Loucy (cell line): ENCODE data around the gene DLG2.

Source experiments
- CTCF ChIP-seq: fragments of 200-600 bp; sonication (generic); conservative IDR thresholded peaks from 2 replicates; pipeline ENCODE4 v1.5.1; 2014; ENCODE audit warnings: mild to moderate bottlenecking, antibody characterized with exemption, low read length
- EZH2phosphoT487 ChIP-seq: fragments of 200-600 bp; IDR thresholded peaks from 2 replicates; pipeline ENCODE4 v1.6.1; 2018; ENCODE audit warnings: antibody characterized with exemption, mild to moderate bottlenecking, moderate library complexity, borderline replicate concordance

GRCh38 chr11:84034484-84034883 lies 1592.7 kb downstream of the DLG2 start:
- TF ChIP-seq EZH2phosphoT487 (no peak), CTCF (no peak)
